HG02938 (cell line): ENCODE results near the gene STXBP5.

Source experiments
- ATAC-seq: cut with Tn5 transposase; IDR thresholded peaks from one replicate; pipeline ENCODE4 v1.9.1; 2021; ENCODE audit warnings: mild to moderate bottlenecking, moderate library complexity; ENCODE audit not compliant: unreplicated experiment

Gene STXBP5

DNA sequence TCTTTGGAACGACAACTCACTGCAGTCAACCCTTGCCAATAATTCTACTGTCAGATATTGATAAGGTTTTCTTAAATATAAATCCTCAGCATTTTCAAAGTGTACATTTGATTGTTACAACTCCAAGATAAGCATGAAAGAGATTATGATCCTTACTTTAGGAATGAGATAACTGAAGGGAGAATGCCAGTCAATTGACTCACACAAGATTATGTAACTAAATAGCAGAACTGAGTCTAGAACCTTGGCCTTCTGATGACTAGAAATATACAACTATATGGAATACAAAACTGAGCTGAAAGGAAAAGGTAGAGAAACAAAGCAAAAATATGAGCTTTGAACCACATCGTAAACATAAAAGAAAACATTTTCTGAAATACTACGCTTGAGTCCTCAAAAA is 26.9 kb upstream of the STXBP5 start:
- no peak for ATAC-seq

DNA sequence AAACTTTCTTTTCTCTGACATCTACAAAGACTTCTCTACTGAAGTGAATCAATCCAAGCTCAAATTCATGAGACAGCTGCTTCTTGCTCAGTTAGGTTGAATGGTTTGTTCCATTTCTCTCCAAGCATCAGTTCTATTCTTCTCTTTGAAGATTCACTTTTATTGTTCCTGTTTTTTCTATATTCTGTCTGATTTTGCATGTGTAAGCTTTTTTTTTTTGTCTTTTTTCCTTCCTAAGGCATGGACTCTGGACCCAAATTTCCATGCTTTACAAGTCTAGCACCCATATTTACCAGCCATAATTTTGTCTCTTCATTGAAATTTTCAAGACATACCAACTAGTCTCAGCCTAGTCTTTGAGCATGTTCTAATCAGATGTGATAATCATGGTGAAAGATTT is 25.9 kb upstream of the STXBP5 start:
- no peak for ATAC-seq

DNA sequence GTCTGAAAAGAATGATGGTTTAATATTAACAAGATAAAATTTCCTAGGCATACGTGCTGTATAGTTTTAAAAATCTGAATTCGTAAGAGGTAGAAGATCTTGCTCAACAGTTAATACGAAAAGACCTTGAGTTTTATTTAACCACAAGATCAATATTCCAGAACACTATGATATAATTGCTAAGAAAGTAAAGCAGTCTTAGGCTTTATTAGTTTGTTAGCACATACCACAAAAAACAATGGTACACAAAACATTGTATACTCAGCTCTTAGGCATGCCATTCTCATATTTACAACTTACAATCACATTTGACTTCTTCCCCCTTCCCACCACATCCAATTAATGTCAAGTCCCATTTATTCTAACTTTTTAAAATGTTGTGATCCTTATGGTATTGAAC is 24.4 kb upstream of the STXBP5 start:
- no peak for ATAC-seq

DNA sequence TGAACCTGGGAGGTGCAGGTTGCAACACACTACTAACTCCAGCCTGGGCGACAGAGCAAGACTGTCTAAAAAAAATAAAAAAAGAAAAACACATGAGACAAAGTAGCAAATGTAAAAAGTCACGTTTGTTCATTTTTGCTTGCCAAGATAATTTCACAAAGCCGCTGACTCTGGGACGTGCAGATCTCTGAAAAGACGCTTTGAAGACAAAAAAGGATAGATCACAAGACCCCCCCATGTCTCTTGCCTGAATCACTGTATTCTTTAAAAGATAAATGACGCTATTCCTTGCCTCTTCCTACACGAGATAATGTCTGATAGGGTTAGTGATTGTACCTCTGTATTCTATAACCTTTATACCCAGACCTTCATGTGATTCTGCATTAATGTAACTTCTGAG is 23.3 kb upstream of the STXBP5 start:
- ATAC-seq = no peak

DNA sequence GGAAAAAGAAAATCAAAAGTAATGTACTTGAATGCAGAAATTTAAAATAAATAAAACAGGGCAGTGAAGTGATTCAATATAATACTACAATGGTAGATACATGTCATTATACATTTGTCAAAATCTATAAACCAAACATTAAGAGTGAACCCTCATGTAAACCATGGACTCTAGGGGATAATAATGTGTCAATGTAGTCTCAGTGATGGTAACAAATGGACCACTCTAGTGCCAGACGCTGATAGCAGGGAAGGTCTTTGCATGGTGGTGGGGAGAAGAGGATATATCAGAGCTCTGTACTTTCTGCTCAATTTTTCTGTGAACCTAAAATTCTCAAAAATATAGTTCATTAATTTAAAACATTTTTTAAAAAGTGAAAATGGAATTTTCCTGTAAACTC is 19.8 kb upstream of the STXBP5 start:
- ATAC-seq = no peak

DNA sequence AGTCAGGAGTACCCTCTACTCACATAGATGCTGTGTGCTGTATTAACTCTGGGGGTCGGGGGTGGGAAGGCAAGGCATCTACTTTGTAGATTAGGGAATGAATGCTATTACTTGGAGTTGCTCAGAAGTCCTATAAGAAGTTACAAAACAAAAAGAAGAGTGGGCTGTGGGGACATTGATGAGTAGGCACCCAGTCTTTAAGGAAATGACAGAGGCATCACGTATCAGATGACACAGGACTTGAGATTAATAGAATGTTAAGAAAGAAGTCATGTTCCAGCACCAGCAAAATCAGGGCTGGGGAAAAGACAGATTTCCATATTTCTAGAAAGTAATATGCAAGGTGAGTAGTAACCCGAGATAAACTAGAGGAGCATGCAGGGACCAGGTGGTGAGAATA is 19.0 kb upstream of the STXBP5 start:
- ATAC-seq = no peak

DNA sequence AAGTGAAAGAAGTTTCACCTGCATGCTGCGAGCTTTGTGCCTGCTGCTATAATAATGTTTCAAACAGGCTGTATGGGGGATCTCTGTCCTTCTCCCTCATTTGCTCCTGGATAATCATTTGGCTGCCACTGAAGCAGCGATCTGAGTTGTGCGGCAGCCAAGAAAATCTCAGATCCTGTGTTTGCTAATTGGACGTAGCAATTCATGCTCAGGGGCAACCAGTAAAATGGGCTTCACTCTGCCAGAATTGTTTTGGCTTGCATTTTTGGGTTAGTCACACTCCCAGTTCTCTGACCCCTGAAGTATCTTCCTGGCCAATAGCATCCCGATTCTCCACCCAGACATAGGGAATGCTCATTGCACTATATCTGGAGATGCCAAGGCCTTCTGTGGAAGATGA is 13.7 kb upstream of the STXBP5 start:
- ATAC-seq = no peak

DNA sequence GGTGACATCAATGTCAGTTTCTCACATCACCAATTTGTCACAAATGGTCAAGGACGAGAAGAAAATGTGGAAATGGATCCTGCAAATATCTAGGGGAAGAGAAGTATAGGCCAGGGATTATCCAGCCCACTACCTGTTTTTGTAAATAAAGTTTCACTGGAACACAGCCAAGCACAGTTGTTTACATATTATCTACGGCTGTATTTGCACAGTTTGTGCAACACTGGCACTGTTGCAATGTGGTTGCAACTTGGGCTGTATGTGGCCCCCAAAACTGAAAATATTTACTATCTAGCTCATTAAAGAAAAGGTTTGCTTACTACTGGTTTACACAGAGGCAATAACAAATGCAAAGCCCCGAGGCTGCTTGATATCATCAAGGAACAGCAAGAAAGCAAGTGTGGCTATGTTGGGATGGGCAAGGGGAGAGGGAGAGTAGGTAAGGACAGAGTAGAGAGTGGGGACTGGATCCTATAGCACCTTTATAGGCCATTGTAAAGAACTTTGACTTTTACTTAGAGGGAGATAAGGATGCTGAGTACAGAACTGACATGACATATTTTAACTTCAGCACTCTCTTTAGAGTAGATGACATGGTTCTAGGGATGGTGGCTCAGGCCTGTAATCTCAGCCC is 11.8 kb upstream of the STXBP5 start:
- ATAC-seq = no peak

DNA sequence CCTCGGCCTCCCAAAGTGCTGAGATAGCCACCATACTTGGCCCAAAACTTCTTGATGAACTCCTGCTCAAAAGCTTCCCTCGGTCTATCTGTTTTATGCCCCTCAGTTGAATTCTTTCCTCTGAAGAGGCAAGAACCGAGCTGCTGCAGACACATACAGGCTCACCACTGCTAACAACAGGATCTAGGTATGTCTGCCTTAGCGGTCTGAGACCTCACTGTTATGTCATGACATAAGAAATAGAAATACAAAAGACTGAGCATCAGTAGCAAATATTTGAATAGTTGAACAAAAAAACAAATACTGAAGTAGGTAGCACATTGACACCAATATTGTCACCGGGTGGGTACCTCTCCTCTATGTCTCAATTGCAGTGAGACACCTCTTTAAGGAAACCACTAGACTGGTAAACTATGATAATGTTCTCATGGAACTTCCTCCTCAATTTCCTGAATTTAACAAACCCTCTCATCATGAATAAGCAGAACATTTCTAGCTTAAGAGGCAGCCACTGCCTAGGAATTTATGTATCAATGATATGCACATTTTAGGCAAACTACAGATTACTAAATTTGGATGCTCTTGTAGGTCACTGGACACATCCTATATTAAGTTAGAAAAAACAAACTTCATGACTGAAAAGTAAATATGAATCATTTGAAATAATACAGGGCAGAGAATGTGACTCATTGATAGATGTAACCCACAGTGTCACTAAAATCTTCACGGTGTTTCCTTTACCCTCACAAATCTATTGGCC is 9.4 kb upstream of the STXBP5 start:
- ATAC-seq = no peak

DNA sequence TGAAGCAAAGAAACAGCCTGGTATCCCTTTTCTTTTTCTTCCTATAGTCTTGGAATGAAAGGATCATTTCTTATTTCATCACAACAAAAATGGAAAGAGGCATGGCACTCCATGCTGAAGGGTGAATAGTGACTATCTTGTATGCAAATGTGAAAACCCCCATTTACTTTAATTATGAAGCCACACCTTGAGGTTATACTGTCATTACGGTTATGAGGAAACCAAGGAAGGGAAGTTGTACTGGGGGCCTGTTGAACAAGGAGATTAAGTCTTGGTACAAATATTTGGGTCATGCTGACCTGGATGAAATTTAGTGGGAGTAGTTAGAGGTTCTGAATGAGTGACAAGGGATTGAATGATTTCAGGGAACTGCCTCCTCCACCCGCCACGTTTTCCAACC is 8.7 kb upstream of the STXBP5 start:
- no peak for ATAC-seq

DNA sequence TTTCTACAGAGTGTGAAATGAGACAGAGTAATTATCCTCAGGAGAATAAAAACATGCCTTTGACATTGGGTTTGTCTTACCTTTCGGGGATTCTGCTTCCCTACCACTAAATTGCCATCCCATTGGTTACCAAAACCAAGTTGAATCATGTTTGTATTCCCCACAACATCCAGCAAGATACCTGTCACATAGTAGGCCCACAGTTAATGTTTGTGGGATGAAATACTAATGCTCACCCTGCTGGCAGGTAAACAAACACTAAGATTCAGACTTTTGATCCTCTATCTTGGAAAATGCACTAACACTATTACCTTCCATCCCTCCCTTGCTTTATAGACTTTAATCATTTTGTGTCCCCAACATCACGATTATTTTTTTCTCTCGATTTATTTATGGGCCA is 8.2 kb upstream of the STXBP5 start:
- no peak for ATAC-seq

DNA sequence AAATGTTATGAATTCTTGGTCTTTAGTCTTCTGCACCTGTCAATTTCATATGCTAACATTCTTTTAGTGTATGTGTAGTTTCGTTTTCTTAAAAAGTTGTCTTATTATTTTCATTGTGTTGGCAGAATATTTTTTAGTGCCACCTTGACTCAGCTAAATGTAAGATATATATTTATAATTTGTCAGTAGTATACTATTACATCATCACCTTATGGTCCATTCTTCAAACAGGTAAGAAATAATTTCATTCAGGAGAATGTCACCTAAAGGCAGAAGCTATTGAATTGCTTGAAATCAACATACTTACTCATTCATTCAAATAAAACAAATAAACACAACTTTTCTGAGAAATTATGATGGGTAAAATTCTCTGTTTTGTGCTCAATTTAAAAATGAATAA is 3.5 kb upstream of the STXBP5 start:
- ATAC-seq = no peak

DNA sequence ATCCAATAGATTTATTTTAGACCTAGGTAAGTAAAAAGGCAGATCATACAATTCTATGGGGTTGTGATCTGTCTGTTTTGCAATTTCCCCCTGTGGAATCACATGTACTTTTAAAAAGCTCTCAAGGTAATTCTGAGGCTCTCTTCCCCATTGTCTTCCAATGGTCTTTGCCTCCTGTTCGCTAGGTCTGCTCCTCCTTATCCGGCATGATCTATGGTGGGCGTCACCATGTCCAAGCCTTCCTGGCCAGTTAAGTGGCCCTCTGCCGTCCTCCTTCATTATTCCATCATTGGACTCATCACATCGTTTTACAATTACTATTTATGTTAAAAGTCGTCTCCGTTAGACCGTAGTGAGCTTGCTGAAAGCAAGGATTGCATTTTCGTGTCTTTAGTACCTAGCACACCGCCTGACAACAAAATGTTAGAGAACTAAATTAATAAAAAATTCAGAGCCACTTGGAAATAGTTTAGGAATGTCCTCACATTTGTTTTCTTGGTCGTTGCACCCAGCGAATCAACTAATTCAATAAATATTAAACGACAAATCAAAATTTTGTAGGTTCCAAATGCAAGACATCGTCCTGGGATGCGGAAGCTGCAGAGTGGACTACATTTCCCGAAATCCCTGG is 2.2 kb upstream of the STXBP5 start:
- ATAC-seq = peak; percentile 15

DNA sequence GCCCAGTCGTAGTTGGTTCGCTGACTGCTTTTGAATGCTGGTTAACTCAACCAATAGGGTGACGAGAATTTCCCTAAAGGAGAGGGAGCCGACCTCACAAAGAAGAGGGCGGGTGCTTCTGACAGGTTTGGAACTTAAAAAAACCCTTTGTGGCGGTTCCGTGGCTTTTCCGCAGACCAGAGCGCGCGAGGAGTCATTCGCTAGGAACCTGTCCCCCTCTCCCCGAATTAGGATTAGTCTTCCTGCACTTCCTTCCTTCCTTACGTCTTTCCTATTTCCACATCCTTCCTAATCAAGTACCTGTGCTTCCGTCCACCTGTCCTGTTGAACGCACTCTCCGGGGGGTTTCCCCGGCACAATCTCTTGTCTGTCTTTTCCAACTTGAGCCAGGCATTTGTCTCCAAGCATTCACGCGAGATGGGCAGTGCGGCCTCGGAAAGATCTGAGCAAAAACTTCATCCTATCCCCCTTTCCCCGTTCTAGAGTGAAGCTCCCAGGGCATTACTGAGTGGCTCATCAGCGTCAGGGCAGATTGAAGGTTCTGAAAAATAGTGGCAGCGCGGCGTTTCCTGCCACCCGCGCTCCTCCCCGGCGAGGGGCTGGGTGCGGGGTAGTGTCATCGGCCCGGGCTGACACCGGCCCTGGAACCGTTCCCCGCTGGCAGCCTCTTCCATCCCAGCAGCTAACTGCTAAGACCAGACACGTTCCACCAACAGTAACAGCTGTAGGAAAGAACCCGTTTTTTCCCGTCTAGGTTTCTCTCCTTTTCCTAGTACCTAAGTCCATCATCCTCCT is 1.5 kb upstream of the STXBP5 start:
- peak; percentile 87 for ATAC-seq

DNA sequence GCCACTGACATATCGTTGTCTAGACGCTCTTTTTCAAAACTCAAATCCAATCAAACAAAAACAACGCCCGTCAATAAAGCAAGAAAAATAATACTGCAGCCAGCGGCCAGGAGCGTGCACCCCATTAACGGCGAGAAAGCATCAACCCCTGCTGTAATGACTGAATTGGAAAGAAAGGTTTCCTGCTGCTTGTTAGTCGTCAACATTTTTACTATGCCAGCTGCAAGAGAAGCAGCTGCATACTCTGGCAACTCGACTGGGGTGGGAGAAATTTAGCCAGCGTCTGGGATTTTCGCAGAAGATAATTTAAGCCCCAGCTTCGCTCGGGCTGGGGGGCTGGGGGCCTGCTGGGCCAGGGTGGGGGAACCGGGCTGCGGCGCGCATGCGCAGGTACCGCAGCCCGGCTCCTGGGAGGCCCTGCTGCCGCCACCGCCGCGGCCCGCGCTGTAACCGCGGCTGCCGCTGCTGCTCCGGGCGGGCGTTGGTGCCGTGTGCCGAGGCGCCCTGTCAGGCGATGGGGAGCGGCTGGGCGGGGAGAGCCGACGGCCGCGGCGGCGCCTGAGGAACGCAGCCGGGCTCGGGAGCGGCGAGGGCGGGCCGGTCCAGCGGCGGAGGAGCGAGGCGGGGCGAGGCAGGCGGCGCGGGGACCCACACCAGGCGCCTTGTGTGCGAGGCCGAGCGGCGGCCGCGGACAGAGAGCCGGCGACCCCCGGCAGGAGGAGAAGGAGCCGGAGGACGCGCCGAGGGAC is 732 bp upstream of the STXBP5 start:
- ATAC-seq = peak; percentile 33

DNA sequence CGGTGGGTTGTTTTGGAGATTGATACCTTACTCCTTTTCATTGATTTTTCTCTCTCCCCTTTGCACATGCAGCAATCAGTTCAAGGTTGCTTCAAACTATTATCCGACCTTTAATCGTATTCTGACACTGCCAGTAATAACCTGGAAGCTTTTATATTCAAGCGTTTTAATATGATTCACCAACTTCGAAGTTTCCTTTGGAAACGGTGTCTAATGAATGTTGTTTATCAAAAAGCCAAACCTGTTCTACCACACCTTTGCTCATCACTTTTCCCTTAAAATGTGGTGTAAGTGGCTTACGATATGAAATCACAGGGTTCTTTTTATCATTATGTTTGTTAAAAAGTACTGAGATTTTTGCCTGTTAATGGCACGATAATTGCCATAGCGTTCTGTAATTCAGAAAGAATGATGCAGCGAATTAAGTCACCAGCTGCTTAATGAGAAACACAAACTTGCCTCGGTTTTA is 660 bp downstream of the STXBP5 start:
- no peak for ATAC-seq

DNA sequence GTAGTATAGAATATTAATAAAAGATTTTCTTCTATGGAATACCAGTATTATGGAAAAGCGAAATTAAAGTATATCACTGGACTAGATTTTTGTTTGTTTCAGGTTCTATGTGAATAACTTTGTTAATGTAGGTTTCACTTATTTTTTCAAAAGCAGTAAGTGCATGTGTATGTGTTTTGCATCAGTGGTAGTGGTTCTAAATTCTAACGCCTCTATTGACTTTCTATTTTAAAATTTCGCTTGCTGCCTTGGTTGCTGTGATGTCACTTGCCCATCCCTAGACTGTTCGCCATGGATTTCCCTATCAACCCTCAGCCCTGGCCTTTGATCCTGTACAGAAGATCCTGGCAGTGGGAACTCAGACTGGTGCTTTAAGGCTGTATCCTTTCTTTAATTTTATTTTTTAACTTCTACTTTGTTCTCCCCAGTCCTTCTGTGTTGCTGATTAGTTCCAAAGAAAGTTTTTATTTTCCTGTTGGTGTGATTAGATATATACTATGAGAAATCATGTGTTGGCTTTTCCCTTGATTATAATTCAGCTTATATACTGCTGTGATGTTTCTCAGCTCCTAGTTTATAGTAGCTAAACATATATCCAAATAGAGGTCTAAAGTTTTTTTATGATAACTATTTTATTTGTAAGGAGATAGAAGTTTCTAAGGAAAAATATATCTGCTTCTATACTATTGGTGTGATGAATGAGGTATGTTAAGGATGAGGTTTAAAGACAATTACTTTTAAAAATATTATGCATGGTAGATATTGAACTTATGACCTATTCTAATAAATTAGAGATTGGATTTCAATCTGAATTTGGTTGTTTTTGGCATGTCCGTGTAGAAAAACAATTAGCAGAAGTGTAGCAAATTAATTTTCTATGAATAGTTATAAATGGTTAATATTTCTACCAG is 1.7 kb downstream of the STXBP5 start:
- no peak for ATAC-seq

DNA sequence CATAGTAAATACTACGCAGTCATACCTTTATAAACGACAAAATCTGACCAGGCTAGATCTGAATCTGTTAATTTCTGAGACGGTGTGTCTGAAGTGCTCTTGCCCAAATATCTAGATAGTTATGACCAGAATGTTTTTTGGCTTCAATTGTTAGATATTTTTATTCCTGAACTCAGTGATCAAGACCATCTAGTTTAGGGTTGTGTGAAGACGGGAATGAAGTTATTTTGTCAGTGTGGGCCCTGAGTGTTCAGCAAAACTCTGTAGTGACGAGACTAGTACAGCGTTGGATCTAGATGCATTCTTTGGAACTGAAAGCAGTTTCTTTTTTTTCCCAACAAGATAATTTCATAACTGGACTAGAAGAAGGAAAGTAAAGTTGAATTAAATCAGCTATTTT is 3.1 kb downstream of the STXBP5 start:
- no peak for ATAC-seq

DNA sequence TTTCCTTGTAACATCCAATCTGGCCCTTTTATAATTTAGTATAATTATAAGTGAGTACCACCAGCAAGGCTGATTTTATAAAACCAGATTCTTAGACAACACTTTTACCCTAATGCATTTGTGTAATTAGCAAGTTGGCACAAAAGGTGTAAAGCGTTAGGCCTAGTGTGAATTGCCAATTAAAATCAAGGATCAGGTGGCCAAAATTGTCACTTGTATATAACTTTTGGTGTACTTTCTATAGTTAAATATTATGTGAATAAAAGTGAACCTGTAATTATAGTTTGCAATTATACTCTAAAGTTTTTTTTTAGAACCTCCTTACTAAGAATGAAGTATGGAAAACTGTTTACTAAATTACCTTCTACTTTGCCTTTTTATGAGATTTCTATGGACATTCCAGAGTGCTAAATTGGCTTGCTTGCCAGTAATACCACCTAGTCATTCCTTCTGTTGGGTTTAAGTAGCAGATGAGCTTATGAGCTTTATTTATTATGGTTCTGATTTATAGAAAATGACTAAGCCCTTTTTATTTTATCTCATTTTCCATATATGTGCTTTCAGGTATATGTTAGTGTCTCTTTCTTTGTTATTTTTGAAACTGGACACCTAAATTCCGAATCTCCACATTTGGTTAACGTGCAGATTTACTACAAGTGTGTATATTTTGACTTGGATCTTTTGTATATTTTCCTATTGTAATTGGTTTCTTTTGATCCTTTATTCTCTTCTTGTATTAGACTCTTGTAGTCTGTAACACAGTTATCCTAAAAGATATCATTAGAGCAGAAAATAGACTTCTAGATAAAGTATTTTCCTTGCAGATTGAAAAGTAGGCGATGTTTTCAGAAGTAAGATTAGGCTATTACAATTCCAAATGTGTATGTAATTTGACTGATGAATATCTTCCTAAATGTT is 3.9 kb downstream of the STXBP5 start:
- ATAC-seq = no peak
